ENCODE measurements around the gene CEBPB. TPM values are rescaled to one million over a fixed set of nuclear protein-coding genes. Genes with fewer than 3 reads are reported as not detected.
"Not testable (repeated sequence)": the region's sequence is repeated elsewhere in the genome, so short reads cannot be mapped to it uniquely, and the experiment has no call there.

CEBPB gene
- total RNA-seq, 4 donors from 2014 or later, result 154 to 221 (median 195) TPM

DNA sequence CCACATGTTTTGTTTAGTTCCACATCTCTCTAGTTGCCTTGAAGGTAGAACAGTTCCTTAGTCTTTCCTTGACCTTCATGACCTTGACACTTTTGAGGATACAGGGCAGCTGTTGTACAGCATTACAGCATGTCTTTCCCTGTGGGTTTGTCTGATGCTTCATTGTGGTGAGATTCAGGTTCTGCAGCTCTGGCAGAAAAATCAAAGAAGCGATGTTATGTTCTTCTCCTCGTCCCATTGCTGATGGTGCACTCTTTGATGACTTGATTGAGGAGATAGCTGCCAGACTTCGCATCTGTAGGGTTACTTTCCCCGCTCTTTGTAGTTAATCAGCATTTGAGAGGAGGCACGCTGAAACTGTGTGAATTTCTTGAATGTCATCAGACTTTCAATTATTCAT lies 12.0 kb downstream of the CEBPB start:
- no peak overlapping the region for H3K4me3 ChIP-seq (ENCODE audit: low read depth, poor library complexity, severe bottlenecking)
- TF ChIP-seq, protein P1, sequence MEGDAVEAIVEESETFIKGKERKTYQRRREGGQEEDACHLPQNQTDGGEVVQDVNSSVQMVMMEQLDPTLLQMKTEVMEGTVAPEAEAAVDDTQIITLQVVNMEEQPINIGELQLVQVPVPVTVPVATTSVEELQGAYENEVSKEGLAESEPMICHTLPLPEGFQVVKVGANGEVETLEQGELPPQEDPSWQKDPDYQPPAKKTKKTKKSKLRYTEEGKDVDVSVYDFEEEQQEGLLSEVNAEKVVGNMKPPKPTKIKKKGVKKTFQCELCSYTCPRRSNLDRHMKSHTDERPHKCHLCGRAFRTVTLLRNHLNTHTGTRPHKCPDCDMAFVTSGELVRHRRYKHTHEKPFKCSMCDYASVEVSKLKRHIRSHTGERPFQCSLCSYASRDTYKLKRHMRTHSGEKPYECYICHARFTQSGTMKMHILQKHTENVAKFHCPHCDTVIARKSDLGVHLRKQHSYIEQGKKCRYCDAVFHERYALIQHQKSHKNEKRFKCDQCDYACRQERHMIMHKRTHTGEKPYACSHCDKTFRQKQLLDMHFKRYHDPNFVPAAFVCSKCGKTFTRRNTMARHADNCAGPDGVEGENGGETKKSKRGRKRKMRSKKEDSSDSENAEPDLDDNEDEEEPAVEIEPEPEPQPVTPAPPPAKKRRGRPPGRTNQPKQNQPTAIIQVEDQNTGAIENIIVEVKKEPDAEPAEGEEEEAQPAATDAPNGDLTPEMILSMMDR (IDR thresholded peaks at IDR 0.05), result no peak
- TF ChIP-seq POLR2A (IDR thresholded peaks at IDR 0.05), result no peak
- DNase-seq (ENCODE audit: low spot score in 2 of 2), result no peak
- WGBS, 2 donors, result 71 to 74% methylated on average over 5 of the region's 5 CpGs
- intact Hi-C loops (cut with DNase I; ENCODE audit: low total_unique reads), result no loop called here

DNA sequence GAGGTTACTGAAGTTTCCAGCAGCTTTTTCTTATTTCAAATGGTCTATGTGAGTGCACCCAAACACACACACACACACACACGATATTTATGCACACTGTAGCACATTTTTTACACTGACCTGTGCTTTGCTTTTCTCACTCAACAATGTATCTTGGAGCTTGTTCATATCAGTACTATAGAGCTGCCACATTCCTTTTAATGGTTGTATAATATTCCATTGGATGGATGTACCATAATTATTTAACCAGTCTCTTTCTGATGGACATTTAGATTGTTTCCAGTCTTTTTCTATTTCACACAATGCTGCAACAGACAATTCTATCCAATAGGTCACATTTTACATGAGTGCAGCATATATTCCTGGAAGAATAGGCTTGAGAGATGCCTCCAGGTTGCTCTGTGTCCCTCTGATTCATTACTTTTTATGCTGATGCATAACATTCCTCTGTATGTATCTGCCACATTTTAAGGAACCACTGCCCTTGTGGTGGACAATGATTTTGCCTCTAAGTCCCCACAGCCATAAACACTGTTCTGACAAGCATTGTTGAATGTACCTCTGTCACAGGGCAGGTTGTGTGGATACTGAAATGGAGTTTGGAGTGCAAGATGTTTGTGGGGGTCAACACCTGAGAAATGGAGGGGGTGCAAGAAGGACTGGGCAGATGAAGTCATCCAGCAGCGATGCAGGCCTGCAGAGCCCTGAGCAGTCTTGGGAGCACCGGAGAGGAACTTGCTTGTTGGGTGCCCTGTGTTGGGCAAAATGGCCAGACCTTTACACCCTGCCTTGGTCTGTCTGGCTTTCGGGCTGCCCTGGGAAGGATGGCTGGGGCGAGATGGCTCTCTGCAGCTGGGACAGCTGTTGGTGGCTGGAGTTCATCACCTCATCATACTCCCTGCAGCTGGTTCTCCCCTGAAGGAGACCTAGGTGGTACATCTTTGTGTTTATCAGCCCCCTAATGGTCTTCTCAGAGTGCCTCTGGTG lies 13.6 kb downstream of the CEBPB start:
- intact Hi-C loops (cut with DNase I; ENCODE audit: low total_unique reads), result no loop called here
- TF ChIP-seq, protein P1 (IDR thresholded peaks at IDR 0.05), result no peak
- 93 to 97% methylated on average over 5 of the region's 5 CpGs for WGBS, 2 donors
- H3K4me3 ChIP-seq (ENCODE audit: low read depth, poor library complexity, severe bottlenecking), result no peak overlapping the region
- DNase-seq (ENCODE audit: low spot score in 2 of 2), result no peak

DNA sequence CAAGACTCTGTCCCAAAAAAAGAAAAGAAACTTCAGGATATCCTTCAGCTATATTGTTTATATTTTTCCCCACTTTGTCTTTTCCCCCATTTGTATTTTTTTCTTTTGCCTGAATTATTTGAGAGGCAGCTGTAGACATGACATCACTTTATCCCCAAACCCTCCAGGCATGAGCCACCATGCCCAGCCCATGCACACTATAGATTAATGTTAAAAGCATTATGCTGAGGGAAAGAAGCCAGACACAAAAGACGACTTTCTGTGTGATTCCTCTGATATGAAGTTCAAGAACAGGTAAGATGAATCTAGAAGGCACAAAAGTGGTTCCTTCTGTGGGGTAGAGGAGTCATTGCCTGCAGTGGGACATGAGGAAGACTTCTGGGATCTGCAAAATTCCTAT lies 16.4 kb downstream of the CEBPB start:
- intact Hi-C loops (cut with DNase I; ENCODE audit: low total_unique reads), result no loop called here
- TF ChIP-seq POLR2A (IDR thresholded peaks at IDR 0.05), result no peak
- TF ChIP-seq, protein P1 (IDR thresholded peaks at IDR 0.05), result no peak

DNA sequence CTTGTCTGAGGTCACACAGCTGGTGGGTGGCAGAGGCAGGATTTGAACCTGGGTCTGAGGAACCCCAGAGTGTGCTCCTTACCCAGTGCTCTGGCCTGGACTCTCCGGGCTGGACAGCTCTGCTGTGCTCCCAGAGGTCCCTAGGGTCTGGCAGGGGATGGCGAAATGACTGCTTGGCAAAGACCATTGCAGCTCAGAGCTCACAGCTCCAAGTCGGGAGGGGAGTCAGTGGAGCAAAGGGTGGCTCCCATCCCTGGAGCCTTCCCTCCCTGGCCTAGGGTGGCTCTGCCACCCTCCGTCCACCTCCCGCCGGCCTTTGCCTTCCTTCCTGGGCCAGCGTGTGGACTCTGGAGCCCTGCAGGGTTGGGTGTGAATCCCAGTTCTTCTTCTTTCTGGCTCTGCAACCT lies 17.5 kb downstream of the CEBPB start:
- TF ChIP-seq, protein P1 (IDR thresholded peaks at IDR 0.05), result no peak
- TF ChIP-seq POLR2A (IDR thresholded peaks at IDR 0.05), result no peak
- no peak overlapping the region for H3K4me3 ChIP-seq (ENCODE audit: low read depth, poor library complexity, severe bottlenecking)
- no peak for DNase-seq (ENCODE audit: low spot score in 2 of 2)
- intact Hi-C loops (cut with DNase I; ENCODE audit: low total_unique reads), result no loop called here
- WGBS, 2 donors, result 78 to 83% methylated on average over 6 to 7 of the region's 7 CpGs

More for the DNA sequence above, 16.4 kb downstream of the CEBPB start:
- 45% methylated on average over 1 of the region's 1 CpG for WGBS, 2 donors
- no peak for DNase-seq (ENCODE audit: low spot score in 2 of 2)
- H3K4me3 ChIP-seq (ENCODE audit: low read depth, poor library complexity, severe bottlenecking), result no peak overlapping the region

DNA sequence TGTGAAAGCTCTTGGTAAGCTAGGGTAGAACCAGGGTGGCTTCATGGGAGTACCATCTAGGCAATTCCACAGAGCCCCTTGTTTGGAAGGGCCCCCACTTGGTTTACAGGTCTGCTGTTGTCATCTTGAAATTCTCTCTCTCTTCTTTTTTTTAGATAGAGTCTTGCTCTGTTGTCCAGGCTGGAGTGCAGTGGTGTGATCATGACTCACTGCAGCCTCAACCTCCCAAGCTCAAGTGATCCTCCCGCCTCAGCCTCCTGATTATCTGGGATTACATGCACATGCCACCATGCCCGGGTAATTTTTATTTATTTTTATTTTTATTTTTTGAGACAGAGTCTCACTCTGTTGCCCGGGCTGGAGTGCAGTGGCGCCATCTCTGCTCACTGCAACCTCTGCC lies 18.2 kb downstream of the CEBPB start:
- intact Hi-C loops (cut with DNase I; ENCODE audit: low total_unique reads); DNase-seq (ENCODE audit: low spot score in 2 of 2); H3K4me3 ChIP-seq (ENCODE audit: low read depth, poor library complexity, severe bottlenecking): not testable (repeated sequence)
- WGBS, 2 donors, result 93 to 94% methylated on average over 4 of the region's 4 CpGs

DNA sequence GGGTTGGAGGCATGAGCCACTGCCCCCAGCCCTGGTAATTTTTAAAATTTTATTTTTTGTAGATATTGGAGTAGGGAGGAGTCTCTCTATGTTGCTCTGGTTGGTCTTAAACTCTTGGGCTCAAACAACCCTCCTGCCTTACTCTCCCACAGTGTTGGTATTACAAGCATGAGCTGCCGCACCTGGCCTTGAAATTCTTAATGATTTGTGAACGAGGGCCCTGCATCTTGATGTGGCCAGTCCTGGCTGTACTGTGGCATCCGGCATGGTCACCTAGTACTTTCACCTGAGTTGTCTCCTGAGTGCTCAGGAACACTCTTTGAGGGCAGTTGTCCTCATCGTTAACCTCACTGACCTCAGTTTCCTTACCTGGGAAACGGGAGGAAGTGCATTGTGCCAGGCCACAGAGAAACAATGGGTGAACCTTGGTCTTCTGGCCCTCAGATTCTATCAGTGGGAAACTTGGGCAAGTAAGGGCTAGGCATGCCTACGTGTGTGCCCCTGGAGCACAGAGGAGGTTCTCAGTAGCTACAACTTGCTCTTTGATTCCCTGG lies 19.5 kb downstream of the CEBPB start:
- WGBS, 2 donors, result 75 to 88% methylated on average over 6 of the region's 6 CpGs
- TF ChIP-seq, protein P1 (IDR thresholded peaks at IDR 0.05), result no peak
- no peak for TF ChIP-seq POLR2A (IDR thresholded peaks at IDR 0.05)
- H3K4me3 ChIP-seq (ENCODE audit: low read depth, poor library complexity, severe bottlenecking), result no peak overlapping the region
- DNase-seq (ENCODE audit: low spot score in 2 of 2), result no peak
- intact Hi-C loops (cut with DNase I; ENCODE audit: low total_unique reads), result no loop called here
